ENCODE measurements around the gene KLHL42. TPM values are rescaled to one million over a fixed set of nuclear protein-coding genes. Genes with fewer than 3 reads are reported as not detected.

KLHL42 gene
- total and polyA plus RNA-seq, 2 of the 8 experiments (the other 6 are each of a cell fraction or from before 2014, with no cell fraction given): 13.6 to 21.6 TPM

DNA sequence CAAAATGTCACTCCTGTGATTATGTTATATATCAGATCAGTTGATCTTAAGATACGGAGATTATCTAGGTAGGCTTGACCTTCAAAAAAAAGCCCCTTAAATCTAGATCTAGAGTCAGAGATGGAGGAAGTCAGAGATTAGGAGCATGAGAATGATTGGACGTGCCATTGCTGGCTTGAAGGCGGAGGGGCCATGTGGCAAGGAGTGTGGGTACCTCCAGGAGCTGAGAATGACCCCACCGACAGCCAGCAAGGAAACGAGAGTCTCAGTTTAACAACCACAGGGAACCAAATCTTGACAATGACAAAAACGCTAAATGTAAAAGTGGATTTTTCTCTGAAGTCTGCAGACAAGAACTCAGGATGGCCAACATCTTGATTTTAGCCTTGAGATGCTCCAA is 32.5 kb downstream of the KLHL42 start:
- H3K27me3 ChIP-seq (replicated peaks in 1 of 4; ENCODE audit: control insufficient read depth in 3 of 4, extremely low read depth in 1 of 4, insufficient read depth in 3 of 4, low read length in 3 of 4): no peaks in the 10 kb centered on the region
- no peak for DNase-seq (ENCODE audit: low read depth in 1 of 2, low spot score in 2 of 2)
- no peak overlapping the region for H4K5ac ChIP-seq (ENCODE audit: insufficient read length, low read depth, low read length)
- H4K8ac ChIP-seq (ENCODE audit: extremely low read depth, insufficient read depth, low read length): no peak overlapping the region
- no peak for FAIRE-seq
- CTCF ChIA-PET (ENCODE audit: partially characterized antibody): interaction anchor here (1.3 to 3.8 kb wide), 2 partner anchors 9 to 42 kb away, joined by 4 to 27 read pairs; no protein-coding TSS in a partner anchor
- no peaks in the 10 kb centered on the region for H3K79me2 ChIP-seq (ENCODE audit: control insufficient read depth in 1 of 2, insufficient read depth in 2 of 2, low read length in 2 of 2)
- H2BK120ac ChIP-seq (replicated peaks; ENCODE audit: low read depth, low read length): no peak overlapping the region
- no peak overlapping the region for H3K18ac ChIP-seq (ENCODE audit: extremely low read depth, low read length)
- no peak overlapping the region for H3K4ac ChIP-seq (replicated peaks; ENCODE audit: insufficient read length, low read depth, low read length)
- H4K91ac ChIP-seq (replicated peaks; ENCODE audit: insufficient read length, low read length): no peak overlapping the region
- H3K23me2 ChIP-seq (ENCODE audit: low read depth, low read length): no peaks in the 10 kb centered on the region
- WGBS, 2 experiments (ENCODE audit: extremely low coverage in 1 of 2, insufficient coverage in 1 of 2, insufficient read length in 1 of 2, insufficient replicate concordance in 2 of 2, low coverage in 1 of 2, low lambda C conversion rate in 2 of 2, missing lambda C conversion rate in 1 of 2): 60% methylated on average over 6 of the region's 6 CpGs; no CpG with 5 or more reads in 1 of the 2 experiments
- H3K14ac ChIP-seq (ENCODE audit: insufficient read length): no peak overlapping the region
- no peak overlapping the region for H3K4me2 ChIP-seq (ENCODE audit: insufficient read depth in 1 of 2, low read depth in 2 of 2, low read length in 2 of 2)
- no peak overlapping the region for H2BK5ac ChIP-seq (ENCODE audit: low read depth, low read length)
- H3K56ac ChIP-seq (replicated peaks; ENCODE audit: insufficient read length, low read depth, low read length): no peak overlapping the region
- no peak overlapping the region for H2AK5ac ChIP-seq (ENCODE audit: low read depth, low read length)
- H3K23ac ChIP-seq (ENCODE audit: insufficient read length): no peak overlapping the region
- H3K9ac ChIP-seq (replicated peaks in 1 of 4; ENCODE audit: extremely low read depth in 1 of 4, low read depth in 3 of 4, low read length in 3 of 4): no peak overlapping the region
- H4K20me1 ChIP-seq (replicated peaks in 1 of 2; ENCODE audit: control insufficient read depth in 1 of 2, insufficient read depth in 2 of 2, low read length in 2 of 2): no peaks in the 10 kb centered on the region
- no peak overlapping the region for H3K27ac ChIP-seq (ENCODE audit: low read depth, low read length)
- H2BK12ac ChIP-seq (ENCODE audit: low read depth, low read length): no peak overlapping the region
- no peak overlapping the region for H2BK15ac ChIP-seq (ENCODE audit: low read length)
- H3K79me1 ChIP-seq (ENCODE audit: low read depth, low read length): no peaks in the 10 kb centered on the region
- no peak overlapping the region for H3K4me3 ChIP-seq (ENCODE audit: extremely low read depth in 1 of 4, insufficient read depth in 2 of 4, low read depth in 3 of 4, low read length in 4 of 4)
- no peaks in the 10 kb centered on the region for H3K36me3 ChIP-seq (ENCODE audit: control insufficient read depth in 2 of 4, insufficient read depth in 4 of 4, low read length in 3 of 4)
- H2BK20ac ChIP-seq (ENCODE audit: low read length): no peak overlapping the region
- H2AFZ ChIP-seq (ENCODE audit: low read length): no peak overlapping the region
- POLR2A ChIA-PET (ENCODE audit: partially characterized antibody): interaction anchor here (1.3 kb wide), 1 partner anchor 24 kb away, joined by 3 read pairs; no protein-coding TSS in a partner anchor
- no peaks in the 10 kb centered on the region for H3K9me3 ChIP-seq (ENCODE audit: insufficient read depth in 2 of 2, low read depth in 1 of 2, low read length in 1 of 2)
- no peaks in the 10 kb centered on the region for H3K4me1 ChIP-seq (replicated peaks in 1 of 4; ENCODE audit: control insufficient read depth in 3 of 4, insufficient read depth in 4 of 4, low read length in 3 of 4)
- TF ChIP-seq CHD2 (IDR thresholded peaks at IDR 0.05; ENCODE audit: low read length) (no peak), KDM5A (IDR thresholded peaks at IDR 0.05; ENCODE audit: low read length) (no peak), MAX (IDR thresholded peaks at IDR 0.05) (no peak), RXRA (IDR thresholded peaks at IDR 0.05; ENCODE audit: insufficient read depth, low read depth, low read length) (no peak), TAF1 (IDR thresholded peaks at IDR 0.05; ENCODE audit: low read depth, low read length) (no peak), GABPA (IDR thresholded peaks at IDR 0.05; ENCODE audit: borderline replicate concordance, insufficient read depth, low read length) (no peak), KDM1A (IDR thresholded peaks at IDR 0.05; ENCODE audit: borderline replicate concordance, low read length) (no peak), TAF7 (optimal IDR thresholded peaks at IDR 0.05; ENCODE audit: borderline replicate concordance, low read depth, low read length) (no peak), POLR2A (IDR thresholded peaks at IDR 0.05; ENCODE audit: control extremely low read depth in 1 of 2, low read depth in 2 of 2, low read length in 2 of 2) (no peak), GTF2F1 (IDR thresholded peaks at IDR 0.05; ENCODE audit: borderline replicate concordance, low read depth, low read length) (no peak), ATF3 (IDR thresholded peaks at IDR 0.05; ENCODE audit: insufficient read depth, low read depth, low read length) (no peak), TEAD4 (IDR thresholded peaks at IDR 0.05; ENCODE audit: low read depth, low read length) (no peak), BCL11A (IDR thresholded peaks at IDR 0.05; ENCODE audit: low read depth in 2 of 2, low read length in 2 of 2) (no peak), SP4 (IDR thresholded peaks at IDR 0.05; ENCODE audit: low read length) (no peak), RFX5 (IDR thresholded peaks at IDR 0.05; ENCODE audit: borderline replicate concordance, low read depth, low read length) (no peak)

Measured in H1 (cell line).